Measurements from ENCODE around the gene EIF3L.
A peak's percentile ranks its signal among the peaks of the same experiment; 100 is the strongest.

EIF3L gene

GRCh38 chr22:37905534-37906363 lies 56.5 kb downstream of the EIF3L start, which contains the start of gene MICALL1:
Gene MICALL1 (plus strand): TSS chr22:37906297. CDS start chr22:37906423, 126 bp downstream.
- DNase-seq (ENCODE audit: low read depth in 2 of 2): peak; percentile 19 to 35

- no peak for DNase-seq (ENCODE audit: low read depth in 2 of 2)
Measured at GRCh38 chr22:37906364-37907008, 57.3 kb downstream of the EIF3L start.

GRCh38 chr22:37907036-37907954 lies 58.1 kb downstream of the EIF3L start:
- DNase-seq (ENCODE audit: low read depth in 2 of 2): no peak

- no peak for DNase-seq (ENCODE audit: low read depth in 2 of 2)
Measured at GRCh38 chr22:37909766-37910165, 60.5 kb downstream of the EIF3L start.

GRCh38 chr22:37910890-37911672 lies 61.9 kb downstream of the EIF3L start:
- DNase-seq (ENCODE audit: low read depth in 2 of 2): no peak

GRCh38 chr22:37911697-37912096 lies 62.5 kb downstream of the EIF3L start:
- DNase-seq (ENCODE audit: low read depth in 2 of 2): no peak

GRCh38 chr22:37912171-37912570 lies 63.0 kb downstream of the EIF3L start:
- no peak for DNase-seq (ENCODE audit: low read depth in 2 of 2)

GRCh38 chr22:37913233-37913721 lies 64.1 kb downstream of the EIF3L start:
- no peak for DNase-seq (ENCODE audit: low read depth in 2 of 2)

- no peak for DNase-seq (ENCODE audit: low read depth in 2 of 2)
Measured at GRCh38 chr22:37916311-37916710, 67.1 kb downstream of the EIF3L start.

GRCh38 chr22:37917874-37918548 lies 68.8 kb downstream of the EIF3L start:
- no peak for DNase-seq (ENCODE audit: low read depth in 2 of 2)

- no peak for DNase-seq (ENCODE audit: low read depth in 2 of 2)
Measured at GRCh38 chr22:37918580-37919270, 69.5 kb downstream of the EIF3L start.

GRCh38 chr22:37920126-37920525 lies 70.9 kb downstream of the EIF3L start:
- no peak for DNase-seq (ENCODE audit: low read depth in 2 of 2)

GRCh38 chr22:37922191-37922590 lies 73.0 kb downstream of the EIF3L start:
- no peak for DNase-seq (ENCODE audit: low read depth in 2 of 2)

- DNase-seq (ENCODE audit: low read depth in 2 of 2): no peak
Measured at GRCh38 chr22:37923927-37924326, 74.7 kb downstream of the EIF3L start.

GRCh38 chr22:37924386-37925065 lies 75.3 kb downstream of the EIF3L start:
- DNase-seq (ENCODE audit: low read depth in 2 of 2): no peak

GRCh38 chr22:37925330-37925729 lies 76.1 kb downstream of the EIF3L start:
- no peak for DNase-seq (ENCODE audit: low read depth in 2 of 2)

GRCh38 chr22:37925767-37926166 lies 76.5 kb downstream of the EIF3L start:
- DNase-seq (ENCODE audit: low read depth in 2 of 2): no peak

GRCh38 chr22:37926358-37926757 lies 77.1 kb downstream of the EIF3L start:
- no peak for DNase-seq (ENCODE audit: low read depth in 2 of 2)

All from stimulated activated CD4-positive, alpha-beta T cell treated with anti-CD3 and anti-CD28 coated beads, Interleukin-1b, Interleukin-23, amount 100 ng/mL, for 1 hour (primary cell).